ENCODE results near the gene NR3C1. TPM values are rescaled to one million over a fixed set of nuclear protein-coding genes. Genes with fewer than 3 reads are reported as not detected.

Gene NR3C1
- total RNA-seq, 4 donors from 2014 or later, result 40.4 to 55.0 (median 45.2) TPM

DNA sequence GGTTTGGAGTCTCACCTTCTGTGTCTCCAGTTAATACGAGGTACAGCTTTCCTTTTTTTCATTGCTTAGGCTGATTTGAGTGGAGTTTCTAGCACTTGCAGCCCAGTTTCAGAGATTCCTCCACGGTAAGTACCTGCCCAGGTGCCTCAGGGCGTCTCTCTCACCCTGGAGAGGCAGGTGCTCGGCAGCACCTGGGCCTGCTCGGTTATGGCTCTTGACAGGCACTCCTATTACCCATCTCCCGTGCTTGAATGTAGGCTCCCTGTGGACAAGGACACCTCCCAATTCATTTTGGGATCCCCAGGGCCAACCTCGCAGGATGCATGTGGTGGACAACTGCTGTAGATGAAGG, 144.3 kb downstream of the NR3C1 start:
- TF ChIP-seq POLR2A (IDR thresholded peaks at IDR 0.05), result no peak
- TF ChIP-seq, protein P1, sequence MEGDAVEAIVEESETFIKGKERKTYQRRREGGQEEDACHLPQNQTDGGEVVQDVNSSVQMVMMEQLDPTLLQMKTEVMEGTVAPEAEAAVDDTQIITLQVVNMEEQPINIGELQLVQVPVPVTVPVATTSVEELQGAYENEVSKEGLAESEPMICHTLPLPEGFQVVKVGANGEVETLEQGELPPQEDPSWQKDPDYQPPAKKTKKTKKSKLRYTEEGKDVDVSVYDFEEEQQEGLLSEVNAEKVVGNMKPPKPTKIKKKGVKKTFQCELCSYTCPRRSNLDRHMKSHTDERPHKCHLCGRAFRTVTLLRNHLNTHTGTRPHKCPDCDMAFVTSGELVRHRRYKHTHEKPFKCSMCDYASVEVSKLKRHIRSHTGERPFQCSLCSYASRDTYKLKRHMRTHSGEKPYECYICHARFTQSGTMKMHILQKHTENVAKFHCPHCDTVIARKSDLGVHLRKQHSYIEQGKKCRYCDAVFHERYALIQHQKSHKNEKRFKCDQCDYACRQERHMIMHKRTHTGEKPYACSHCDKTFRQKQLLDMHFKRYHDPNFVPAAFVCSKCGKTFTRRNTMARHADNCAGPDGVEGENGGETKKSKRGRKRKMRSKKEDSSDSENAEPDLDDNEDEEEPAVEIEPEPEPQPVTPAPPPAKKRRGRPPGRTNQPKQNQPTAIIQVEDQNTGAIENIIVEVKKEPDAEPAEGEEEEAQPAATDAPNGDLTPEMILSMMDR (IDR thresholded peaks at IDR 0.05), result no peak
- WGBS, 2 donors, result 77 to 84% methylated on average over 7 of the region's 7 CpGs
- intact Hi-C loops (cut with DNase I; ENCODE audit: low total_unique reads), result no loop called here
- no peak overlapping the region for H3K4me3 ChIP-seq (ENCODE audit: low read depth, poor library complexity, severe bottlenecking)
- DNase-seq (ENCODE audit: low spot score in 2 of 2), result no peak

DNA sequence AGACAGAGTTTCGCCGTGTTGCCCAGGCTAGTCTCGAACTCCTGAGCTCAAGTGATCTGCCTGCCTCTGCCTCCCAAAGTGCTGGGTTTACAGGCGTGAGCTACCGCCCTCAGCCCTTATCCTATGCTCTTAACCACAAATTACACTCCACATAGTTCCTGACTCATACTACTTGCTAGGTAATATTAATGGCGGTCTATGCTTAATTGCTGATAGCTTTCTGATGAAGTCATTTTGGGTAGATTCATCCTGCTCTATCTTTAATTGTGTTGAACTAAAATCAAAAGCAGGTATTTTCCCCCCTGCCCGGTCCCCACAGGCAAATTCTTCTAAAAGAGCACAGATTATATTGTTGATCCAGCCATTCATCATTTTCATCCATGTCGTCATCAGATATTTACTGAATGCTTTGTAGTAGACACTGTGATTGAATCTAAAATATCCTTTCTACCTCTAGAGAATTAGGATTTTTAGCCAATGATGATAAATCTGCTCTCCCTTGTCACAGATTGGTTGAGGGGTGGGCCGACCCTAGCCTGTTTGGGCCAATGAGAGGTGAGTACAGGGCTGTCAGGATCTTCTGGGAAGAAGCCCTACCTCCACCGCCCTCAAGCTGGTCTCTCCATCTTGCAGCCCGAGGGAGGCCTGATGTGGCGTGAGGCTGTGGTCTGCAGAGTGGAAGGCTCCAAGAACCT, 144.8 kb downstream of the NR3C1 start:
- DNase-seq (ENCODE audit: low spot score in 2 of 2), result no peak
- intact Hi-C loops (cut with DNase I; ENCODE audit: low total_unique reads), result no loop called here
- no peak overlapping the region for H3K4me3 ChIP-seq (ENCODE audit: low read depth, poor library complexity, severe bottlenecking)
- TF ChIP-seq, protein P1 (IDR thresholded peaks at IDR 0.05), result no peak
- TF ChIP-seq POLR2A (IDR thresholded peaks at IDR 0.05), result no peak
- WGBS, 2 donors, result 93 to 95% methylated on average over 12 of the region's 12 CpGs

DNA sequence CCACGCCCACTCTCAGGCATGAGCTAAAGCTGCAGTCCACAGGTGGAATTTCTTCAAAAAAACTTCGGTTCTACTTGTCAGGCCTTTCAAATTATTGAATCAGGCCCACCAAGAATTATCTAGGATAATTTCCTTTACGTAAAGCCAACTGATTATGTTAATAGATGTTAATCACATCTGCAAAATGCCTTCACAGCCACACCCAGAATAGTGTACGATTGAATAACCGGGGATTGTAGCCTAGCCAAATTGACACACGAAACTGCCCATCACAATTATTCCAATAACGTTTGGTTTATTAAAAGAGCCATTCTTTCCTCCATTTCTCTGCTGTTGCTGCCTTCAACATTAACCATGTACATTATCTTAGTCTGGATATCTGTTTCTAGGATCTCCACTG, 148.7 kb downstream of the NR3C1 start:
- intact Hi-C loops (cut with DNase I; ENCODE audit: low total_unique reads), result no loop called here
- no peak overlapping the region for H3K4me3 ChIP-seq (ENCODE audit: low read depth, poor library complexity, severe bottlenecking)
- no peak for DNase-seq (ENCODE audit: low spot score in 2 of 2)
- 62 to 74% methylated on average over 7 of the region's 7 CpGs for WGBS, 2 donors
- no peak for TF ChIP-seq POLR2A (IDR thresholded peaks at IDR 0.05)
- TF ChIP-seq, protein P1 (IDR thresholded peaks at IDR 0.05), result no peak

DNA sequence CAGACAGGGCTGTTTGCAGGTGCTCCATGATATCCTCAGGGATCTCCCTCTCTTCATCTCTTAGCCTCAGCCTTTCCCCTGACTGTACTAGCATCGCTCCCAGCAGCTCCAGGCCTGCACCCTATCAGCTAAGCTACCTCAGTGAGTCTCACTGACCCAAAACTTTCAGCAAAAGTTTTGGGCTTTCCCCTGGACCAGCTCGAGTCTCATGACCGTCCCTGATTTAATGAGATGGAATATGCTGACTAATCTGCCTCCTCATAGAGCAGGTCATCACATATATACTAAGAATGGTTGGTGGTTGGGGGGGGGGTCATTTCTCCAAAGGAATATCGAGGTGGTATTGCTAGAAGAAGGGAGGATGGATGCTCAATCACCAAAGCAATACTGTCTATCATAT, 151.5 kb downstream of the NR3C1 start:
- DNase-seq (ENCODE audit: low spot score in 2 of 2), result no peak

DNA sequence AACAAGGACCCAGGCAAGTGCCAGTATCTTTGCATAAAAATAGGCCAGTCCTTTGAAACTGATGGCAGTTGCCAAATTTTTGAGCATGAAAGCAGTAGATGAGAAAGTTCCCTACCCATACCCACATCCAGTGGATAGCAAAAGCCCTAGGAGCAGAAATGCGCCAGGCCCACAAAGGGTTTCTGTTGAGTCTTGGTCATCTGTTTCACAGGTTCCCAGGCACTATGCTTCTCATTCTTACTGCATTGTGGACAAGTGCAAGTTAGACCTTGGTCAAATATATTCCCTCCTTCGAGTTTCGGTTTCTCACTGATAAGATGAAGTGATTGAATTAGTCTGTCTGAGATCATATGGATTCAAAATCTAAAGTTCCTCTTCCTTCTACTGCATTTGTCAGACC, 152.3 kb downstream of the NR3C1 start:
- no peak for DNase-seq (ENCODE audit: low spot score in 2 of 2)
- intact Hi-C loops (cut with DNase I; ENCODE audit: low total_unique reads), result no loop called here
- no peak overlapping the region for H3K4me3 ChIP-seq (ENCODE audit: low read depth, poor library complexity, severe bottlenecking)
- no peak for TF ChIP-seq POLR2A (IDR thresholded peaks at IDR 0.05)
- TF ChIP-seq, protein P1 (IDR thresholded peaks at IDR 0.05), result no peak
- WGBS, 2 donors, result 87 to 96% methylated on average over 3 of the region's 3 CpGs

More for the DNA sequence above, 151.5 kb downstream of the NR3C1 start:
- WGBS, 2 donors, result 93 to 98% methylated on average over 4 of the region's 4 CpGs
- H3K4me3 ChIP-seq (ENCODE audit: low read depth, poor library complexity, severe bottlenecking), result no peak overlapping the region
- no peak for TF ChIP-seq POLR2A (IDR thresholded peaks at IDR 0.05)
- TF ChIP-seq, protein P1 (IDR thresholded peaks at IDR 0.05), result no peak
- intact Hi-C loops (cut with DNase I; ENCODE audit: low total_unique reads), result no loop called here

DNA sequence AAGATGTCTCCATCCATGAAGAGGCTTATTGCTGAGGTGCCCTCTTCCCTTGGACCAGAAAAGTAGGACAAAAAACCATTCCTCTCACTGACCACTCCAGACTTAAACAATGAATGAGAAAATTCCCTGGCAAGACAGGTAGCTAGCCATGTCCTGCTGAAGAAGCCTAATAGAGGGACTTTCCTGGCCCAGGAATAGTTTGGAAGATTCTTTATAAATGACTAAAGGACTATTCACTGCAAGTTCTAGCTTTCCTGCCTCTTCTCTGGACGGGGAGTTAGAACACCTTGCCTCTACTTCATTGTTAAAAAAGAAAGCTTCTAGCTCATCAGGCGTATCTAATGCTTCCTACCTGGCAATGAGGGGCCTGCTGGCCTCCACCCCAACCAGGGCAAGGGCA, 153.6 kb downstream of the NR3C1 start:
- no peak overlapping the region for H3K4me3 ChIP-seq (ENCODE audit: low read depth, poor library complexity, severe bottlenecking)
- 93 to 98% methylated on average over 2 of the region's 2 CpGs for WGBS, 2 donors
- no peak for DNase-seq (ENCODE audit: low spot score in 2 of 2)
- TF ChIP-seq, protein P1 (IDR thresholded peaks at IDR 0.05), result no peak
- TF ChIP-seq POLR2A (IDR thresholded peaks at IDR 0.05), result no peak
- intact Hi-C loops (cut with DNase I; ENCODE audit: low total_unique reads), result no loop called here
